ENCODE results near the gene KIAA0232. TPM values are rescaled to one million over a fixed set of nuclear protein-coding genes. Genes with fewer than 3 reads are reported as not detected.

Gene KIAA0232
- total and polyA plus RNA-seq, 10 of the 15 experiments (the other 5 are each of a cell fraction or from before 2014, with no cell fraction given) = 2.8 to 15.1 (median 10.8) TPM

DNA sequence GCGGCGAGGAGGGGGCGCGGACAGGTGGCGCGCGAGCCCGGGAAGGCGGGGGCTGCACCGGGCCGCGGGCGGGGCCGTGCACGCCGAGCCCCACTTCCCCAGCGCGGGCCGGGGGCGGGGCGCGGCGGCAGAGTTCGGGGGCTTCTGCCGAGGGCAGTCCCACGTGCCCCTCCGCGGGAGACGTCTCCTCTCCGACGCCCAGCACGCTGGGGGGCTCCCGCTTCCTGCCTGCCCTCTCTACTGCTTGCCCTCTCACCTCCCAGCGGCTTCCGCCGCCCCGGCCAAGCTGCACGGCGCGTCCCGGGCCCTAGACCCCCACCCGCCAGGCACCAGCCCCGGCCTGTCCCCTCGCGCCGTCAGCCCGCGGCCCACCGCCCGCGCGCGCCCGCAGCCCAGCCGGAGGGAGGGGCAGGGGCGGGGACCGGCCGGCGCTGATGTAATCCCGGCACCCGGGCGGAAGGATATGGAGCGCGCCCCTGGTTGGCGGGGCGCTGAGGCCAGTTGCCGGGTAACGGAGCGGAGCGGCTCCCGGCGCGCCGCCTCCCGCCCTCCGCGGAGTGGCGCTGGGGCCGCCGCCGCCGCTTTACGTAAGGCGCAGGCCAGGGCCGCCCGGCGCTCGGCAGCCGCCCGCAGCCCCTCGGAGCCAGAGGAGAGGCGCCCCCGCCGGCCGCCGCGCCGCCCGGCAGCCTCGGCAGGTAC, at the start of gene KIAA0232 (continued):
- TF ChIP-seq, protein P1, sequence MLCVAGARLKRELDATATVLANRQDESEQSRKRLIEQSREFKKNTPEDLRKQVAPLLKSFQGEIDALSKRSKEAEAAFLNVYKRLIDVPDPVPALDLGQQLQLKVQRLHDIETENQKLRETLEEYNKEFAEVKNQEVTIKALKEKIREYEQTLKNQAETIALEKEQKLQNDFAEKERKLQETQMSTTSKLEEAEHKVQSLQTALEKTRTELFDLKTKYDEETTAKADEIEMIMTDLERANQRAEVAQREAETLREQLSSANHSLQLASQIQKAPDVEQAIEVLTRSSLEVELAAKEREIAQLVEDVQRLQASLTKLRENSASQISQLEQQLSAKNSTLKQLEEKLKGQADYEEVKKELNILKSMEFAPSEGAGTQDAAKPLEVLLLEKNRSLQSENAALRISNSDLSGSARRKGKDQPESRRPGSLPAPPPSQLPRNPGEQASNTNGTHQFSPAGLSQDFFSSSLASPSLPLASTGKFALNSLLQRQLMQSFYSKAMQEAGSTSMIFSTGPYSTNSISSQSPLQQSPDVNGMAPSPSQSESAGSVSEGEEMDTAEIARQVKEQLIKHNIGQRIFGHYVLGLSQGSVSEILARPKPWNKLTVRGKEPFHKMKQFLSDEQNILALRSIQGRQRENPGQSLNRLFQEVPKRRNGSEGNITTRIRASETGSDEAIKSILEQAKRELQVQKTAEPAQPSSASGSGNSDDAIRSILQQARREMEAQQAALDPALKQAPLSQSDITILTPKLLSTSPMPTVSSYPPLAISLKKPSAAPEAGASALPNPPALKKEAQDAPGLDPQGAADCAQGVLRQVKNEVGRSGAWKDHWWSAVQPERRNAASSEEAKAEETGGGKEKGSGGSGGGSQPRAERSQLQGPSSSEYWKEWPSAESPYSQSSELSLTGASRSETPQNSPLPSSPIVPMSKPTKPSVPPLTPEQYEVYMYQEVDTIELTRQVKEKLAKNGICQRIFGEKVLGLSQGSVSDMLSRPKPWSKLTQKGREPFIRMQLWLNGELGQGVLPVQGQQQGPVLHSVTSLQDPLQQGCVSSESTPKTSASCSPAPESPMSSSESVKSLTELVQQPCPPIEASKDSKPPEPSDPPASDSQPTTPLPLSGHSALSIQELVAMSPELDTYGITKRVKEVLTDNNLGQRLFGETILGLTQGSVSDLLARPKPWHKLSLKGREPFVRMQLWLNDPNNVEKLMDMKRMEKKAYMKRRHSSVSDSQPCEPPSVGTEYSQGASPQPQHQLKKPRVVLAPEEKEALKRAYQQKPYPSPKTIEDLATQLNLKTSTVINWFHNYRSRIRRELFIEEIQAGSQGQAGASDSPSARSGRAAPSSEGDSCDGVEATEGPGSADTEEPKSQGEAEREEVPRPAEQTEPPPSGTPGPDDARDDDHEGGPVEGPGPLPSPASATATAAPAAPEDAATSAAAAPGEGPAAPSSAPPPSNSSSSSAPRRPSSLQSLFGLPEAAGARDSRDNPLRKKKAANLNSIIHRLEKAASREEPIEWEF (IDR thresholded peaks at IDR 0.05; ENCODE audit: insufficient replicate concordance, low read depth, low read length) = no peak
- TF ChIP-seq, protein P2, sequence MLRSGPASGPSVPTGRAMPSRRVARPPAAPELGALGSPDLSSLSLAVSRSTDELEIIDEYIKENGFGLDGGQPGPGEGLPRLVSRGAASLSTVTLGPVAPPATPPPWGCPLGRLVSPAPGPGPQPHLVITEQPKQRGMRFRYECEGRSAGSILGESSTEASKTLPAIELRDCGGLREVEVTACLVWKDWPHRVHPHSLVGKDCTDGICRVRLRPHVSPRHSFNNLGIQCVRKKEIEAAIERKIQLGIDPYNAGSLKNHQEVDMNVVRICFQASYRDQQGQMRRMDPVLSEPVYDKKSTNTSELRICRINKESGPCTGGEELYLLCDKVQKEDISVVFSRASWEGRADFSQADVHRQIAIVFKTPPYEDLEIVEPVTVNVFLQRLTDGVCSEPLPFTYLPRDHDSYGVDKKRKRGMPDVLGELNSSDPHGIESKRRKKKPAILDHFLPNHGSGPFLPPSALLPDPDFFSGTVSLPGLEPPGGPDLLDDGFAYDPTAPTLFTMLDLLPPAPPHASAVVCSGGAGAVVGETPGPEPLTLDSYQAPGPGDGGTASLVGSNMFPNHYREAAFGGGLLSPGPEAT (IDR thresholded peaks at IDR 0.05; ENCODE audit: low read depth) = no peak
- TF ChIP-seq PML (IDR thresholded peaks at IDR 0.05; ENCODE audit: low read length) = no peak
- TF ChIP-seq, protein P3, sequence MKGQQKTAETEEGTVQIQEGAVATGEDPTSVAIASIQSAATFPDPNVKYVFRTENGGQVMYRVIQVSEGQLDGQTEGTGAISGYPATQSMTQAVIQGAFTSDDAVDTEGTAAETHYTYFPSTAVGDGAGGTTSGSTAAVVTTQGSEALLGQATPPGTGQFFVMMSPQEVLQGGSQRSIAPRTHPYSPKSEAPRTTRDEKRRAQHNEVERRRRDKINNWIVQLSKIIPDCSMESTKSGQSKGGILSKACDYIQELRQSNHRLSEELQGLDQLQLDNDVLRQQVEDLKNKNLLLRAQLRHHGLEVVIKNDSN (IDR thresholded peaks at IDR 0.05; ENCODE audit: borderline replicate concordance, extremely low read length, insufficient read depth, low read depth, low read length) = peak; percentile 29
- peak; percentile 42; the same call in 1 of the 2 replicates for TF ChIP-seq TBL1XR1 (IDR thresholded peaks at IDR 0.05; ENCODE audit: low read depth, low read length)
- TF ChIP-seq, protein P4, sequence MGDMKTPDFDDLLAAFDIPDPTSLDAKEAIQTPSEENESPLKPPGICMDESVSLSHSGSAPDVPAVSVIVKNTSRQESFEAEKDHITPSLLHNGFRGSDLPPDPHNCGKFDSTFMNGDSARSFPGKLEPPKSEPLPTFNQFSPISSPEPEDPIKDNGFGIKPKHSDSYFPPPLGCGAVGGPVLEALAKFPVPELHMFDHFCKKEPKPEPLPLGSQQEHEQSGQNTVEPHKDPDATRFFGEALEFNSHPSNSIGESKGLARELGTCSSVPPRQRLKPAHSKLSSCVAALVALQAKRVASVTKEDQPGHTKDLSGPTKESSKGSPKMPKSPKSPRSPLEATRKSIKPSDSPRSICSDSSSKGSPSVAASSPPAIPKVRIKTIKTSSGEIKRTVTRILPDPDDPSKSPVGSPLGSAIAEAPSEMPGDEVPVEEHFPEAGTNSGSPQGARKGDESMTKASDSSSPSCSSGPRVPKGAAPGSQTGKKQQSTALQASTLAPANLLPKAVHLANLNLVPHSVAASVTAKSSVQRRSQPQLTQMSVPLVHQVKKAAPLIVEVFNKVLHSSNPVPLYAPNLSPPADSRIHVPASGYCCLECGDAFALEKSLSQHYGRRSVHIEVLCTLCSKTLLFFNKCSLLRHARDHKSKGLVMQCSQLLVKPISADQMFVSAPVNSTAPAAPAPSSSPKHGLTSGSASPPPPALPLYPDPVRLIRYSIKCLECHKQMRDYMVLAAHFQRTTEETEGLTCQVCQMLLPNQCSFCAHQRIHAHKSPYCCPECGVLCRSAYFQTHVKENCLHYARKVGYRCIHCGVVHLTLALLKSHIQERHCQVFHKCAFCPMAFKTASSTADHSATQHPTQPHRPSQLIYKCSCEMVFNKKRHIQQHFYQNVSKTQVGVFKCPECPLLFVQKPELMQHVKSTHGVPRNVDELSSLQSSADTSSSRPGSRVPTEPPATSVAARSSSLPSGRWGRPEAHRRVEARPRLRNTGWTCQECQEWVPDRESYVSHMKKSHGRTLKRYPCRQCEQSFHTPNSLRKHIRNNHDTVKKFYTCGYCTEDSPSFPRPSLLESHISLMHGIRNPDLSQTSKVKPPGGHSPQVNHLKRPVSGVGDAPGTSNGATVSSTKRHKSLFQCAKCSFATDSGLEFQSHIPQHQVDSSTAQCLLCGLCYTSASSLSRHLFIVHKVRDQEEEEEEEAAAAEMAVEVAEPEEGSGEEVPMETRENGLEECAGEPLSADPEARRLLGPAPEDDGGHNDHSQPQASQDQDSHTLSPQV (IDR thresholded peaks at IDR 0.05) = no peak
- TF ChIP-seq CREM (IDR thresholded peaks at IDR 0.05; ENCODE audit: low read depth) = 0 out of 2 replicates have a peak, but pooled peaks have one; percentile 44
- TF ChIP-seq, protein P5, sequence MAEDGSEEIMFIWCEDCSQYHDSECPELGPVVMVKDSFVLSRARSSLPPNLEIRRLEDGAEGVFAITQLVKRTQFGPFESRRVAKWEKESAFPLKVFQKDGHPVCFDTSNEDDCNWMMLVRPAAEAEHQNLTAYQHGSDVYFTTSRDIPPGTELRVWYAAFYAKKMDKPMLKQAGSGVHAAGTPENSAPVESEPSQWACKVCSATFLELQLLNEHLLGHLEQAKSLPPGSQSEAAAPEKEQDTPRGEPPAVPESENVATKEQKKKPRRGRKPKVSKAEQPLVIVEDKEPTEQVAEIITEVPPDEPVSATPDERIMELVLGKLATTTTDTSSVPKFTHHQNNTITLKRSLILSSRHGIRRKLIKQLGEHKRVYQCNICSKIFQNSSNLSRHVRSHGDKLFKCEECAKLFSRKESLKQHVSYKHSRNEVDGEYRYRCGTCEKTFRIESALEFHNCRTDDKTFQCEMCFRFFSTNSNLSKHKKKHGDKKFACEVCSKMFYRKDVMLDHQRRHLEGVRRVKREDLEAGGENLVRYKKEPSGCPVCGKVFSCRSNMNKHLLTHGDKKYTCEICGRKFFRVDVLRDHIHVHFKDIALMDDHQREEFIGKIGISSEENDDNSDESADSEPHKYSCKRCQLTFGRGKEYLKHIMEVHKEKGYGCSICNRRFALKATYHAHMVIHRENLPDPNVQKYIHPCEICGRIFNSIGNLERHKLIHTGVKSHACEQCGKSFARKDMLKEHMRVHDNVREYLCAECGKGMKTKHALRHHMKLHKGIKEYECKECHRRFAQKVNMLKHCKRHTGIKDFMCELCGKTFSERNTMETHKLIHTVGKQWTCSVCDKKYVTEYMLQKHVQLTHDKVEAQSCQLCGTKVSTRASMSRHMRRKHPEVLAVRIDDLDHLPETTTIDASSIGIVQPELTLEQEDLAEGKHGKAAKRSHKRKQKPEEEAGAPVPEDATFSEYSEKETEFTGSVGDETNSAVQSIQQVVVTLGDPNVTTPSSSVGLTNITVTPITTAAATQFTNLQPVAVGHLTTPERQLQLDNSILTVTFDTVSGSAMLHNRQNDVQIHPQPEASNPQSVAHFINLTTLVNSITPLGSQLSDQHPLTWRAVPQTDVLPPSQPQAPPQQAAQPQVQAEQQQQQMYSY (CRISPR knock-in tag; IDR thresholded peaks at IDR 0.05) = no peak; the same call in 1 of the 2 replicates
- TF ChIP-seq, protein P6, sequence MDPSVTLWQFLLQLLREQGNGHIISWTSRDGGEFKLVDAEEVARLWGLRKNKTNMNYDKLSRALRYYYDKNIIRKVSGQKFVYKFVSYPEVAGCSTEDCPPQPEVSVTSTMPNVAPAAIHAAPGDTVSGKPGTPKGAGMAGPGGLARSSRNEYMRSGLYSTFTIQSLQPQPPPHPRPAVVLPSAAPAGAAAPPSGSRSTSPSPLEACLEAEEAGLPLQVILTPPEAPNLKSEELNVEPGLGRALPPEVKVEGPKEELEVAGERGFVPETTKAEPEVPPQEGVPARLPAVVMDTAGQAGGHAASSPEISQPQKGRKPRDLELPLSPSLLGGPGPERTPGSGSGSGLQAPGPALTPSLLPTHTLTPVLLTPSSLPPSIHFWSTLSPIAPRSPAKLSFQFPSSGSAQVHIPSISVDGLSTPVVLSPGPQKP (IDR thresholded peaks at IDR 0.05; ENCODE audit: low read depth, low read length) = peak; percentile 28; the same call in 1 of the 2 replicates
- peak; percentile 81 for TF ChIP-seq MXI1 (IDR thresholded peaks at IDR 0.05; ENCODE audit: low read depth, low read length)

Data from GM12878 (cell line).